Testis (tissue), 3 donors: ENCODE measurements around the gene TMEM135. TPM values are rescaled to one million over a fixed set of nuclear protein-coding genes. Genes with fewer than 3 reads are reported as not detected.

Experiments used
- DNase-seq: peaks from one replicate; pipeline ENCODE4 v3.0.0-alpha.2; 2019
- H3K27ac ChIP-seq, 2 donors: fragments of 200-600 bp; sonication (generic); one replicate each; pipeline ENCODE4 v1.5.1; 2019
- H3K27me3 ChIP-seq: fragments of 200-600 bp; sonication (generic); one replicate; pipeline ENCODE4 v1.5.1; 2019
- H3K36me3 ChIP-seq: fragments of 200-600 bp; sonication (generic); one replicate; pipeline ENCODE4 v1.5.1; 2017; ENCODE audit warnings: low read depth; ENCODE audit errors: missing control alignments
- H3K4me1 ChIP-seq: fragments of 200-600 bp; sonication (generic); one replicate; pipeline ENCODE4 v1.5.1; 2019
- H3K4me3 ChIP-seq, 2 donors: fragments of 200-600 bp; sonication (generic); one replicate each; pipeline ENCODE4 v1.5.1; 2017 to 2019
- H3K9me3 ChIP-seq: fragments of 200-600 bp; sonication (generic); one replicate; pipeline ENCODE4 v1.5.1; 2017
- CTCF ChIP-seq, 3 experiments: fragments of 450-650 bp in 2 of 3; fragments of 200-600 bp in 1 of 3; sonication (generic) in 1 of 3; IDR thresholded peaks; one replicate each; pipeline ENCODE4 v1.5.1; 2016 to 2019; ENCODE audit warnings: antibody characterized with exemption in 3 of 3, mild to moderate bottlenecking in 2 of 3, moderate library complexity in 1 of 3
- POLR2A ChIP-seq: fragments of 450-650 bp; IDR thresholded peaks from one replicate; pipeline ENCODE4 v1.6.1; 2017; ENCODE audit warnings: antibody characterized with exemption, mild to moderate bottlenecking, moderate library complexity
- WGBS, 2 donors: methylation state at CpG; one replicate each; pipeline ENCODE4 v1.1.5; 2018; 5-methylcytosine and 5-hydroxymethylcytosine counted together
- intact Hi-C: fragments of 100-400 bp; cut with DNase I; formaldehyde crosslinking; loops from one replicate; pipeline ENCODE4 v1.15.1; 2023; ENCODE audit warnings: low total_unique reads
- polyA plus RNA-seq: library from polyadenylated mRNA; stranded (reverse); fragments of 350-450 nt; fragmentation: Illumina TruSeq; extraction: RNeasy Lipid Tissue Mini Kit (QIAGEN cat#74804); gene quantifications from one replicate; pipeline ENCODE4 v1.2.3, GENCODE V29; 2014; ENCODE audit warnings: low read depth, low replicate concordance; ENCODE audit not compliant: insufficient read depth
- total RNA-seq, 2 donors: library from RNA; depleted of rRNA; stranded (reverse); fragments of >200 nt; gene quantifications; one replicate each; pipeline ENCODE4 v1.2.3, GENCODE V29; 2016

The TMEM135 gene
- total and polyA plus RNA-seq, 3 donors from 2014 or later = 21.3 to 59.0 (median 42.1) TPM

- WGBS, 2 donors = 24 to 29% methylated on average over 21 to 26 of the region's 26 CpGs
- no peaks in the 10 kb centered on the region for H3K36me3 ChIP-seq
- H3K27ac ChIP-seq = no peak overlapping the region
- H3K27me3 ChIP-seq = no peaks in the 10 kb centered on the region
- H3K9me3 ChIP-seq = no peaks in the 10 kb centered on the region
- H3K4me3 ChIP-seq = no peak overlapping the region
- TF ChIP-seq POLR2A (no peak), CTCF (IDR thresholded peaks at IDR 0.05) (peak; percentile 96 to 100 (median 97))
- DNase-seq = peak; percentile 90
- intact Hi-C loops = no loop called here
- peaks cover 4% of the 10 kb centered on the region for H3K4me1 ChIP-seq
These were observed 315.3 kb downstream of the TMEM135 start for GRCh38 chr11:87352759-87353707.

GRCh38 chr11:87353771-87354345 lies 316.1 kb downstream of the TMEM135 start:
- 69 to 87% methylated on average over 2 of the region's 2 CpGs for WGBS, 2 donors
- no peaks in the 10 kb centered on the region for H3K36me3 ChIP-seq
- H3K4me1 ChIP-seq = peaks cover 4% of the 10 kb centered on the region
- no peaks in the 10 kb centered on the region for H3K9me3 ChIP-seq
- TF ChIP-seq CTCF (IDR thresholded peaks at IDR 0.05) (no peak), POLR2A (no peak)
- intact Hi-C loops = no loop called here
- no peak overlapping the region for H3K4me3 ChIP-seq
- no peaks in the 10 kb centered on the region for H3K27me3 ChIP-seq
- no peak overlapping the region for H3K27ac ChIP-seq
- no peak for DNase-seq

- Histone ChIP-seq H3K27ac (peak overlapping the region in 1 of 2 donors; percentile 18), H3K4me3 (no peak overlapping the region), H3K36me3 (no peaks in the 10 kb centered on the region), H3K27me3 (no peaks in the 10 kb centered on the region), H3K4me1 (peaks cover 4% of the 10 kb centered on the region), H3K9me3 (no peaks in the 10 kb centered on the region)
- TF ChIP-seq POLR2A = no peak
- no peak for TF ChIP-seq CTCF (IDR thresholded peaks at IDR 0.05)
- WGBS, 2 donors = 13 to 46% methylated on average over 1 of the region's 1 CpG
- intact Hi-C loops = no loop called here
- no peak for DNase-seq
These were observed 317.9 kb downstream of the TMEM135 start for GRCh38 chr11:87355596-87355995.

- H3K4me3 ChIP-seq = no peak overlapping the region
- WGBS, 2 donors = 94 to 99% methylated on average over 4 of the region's 4 CpGs
- H3K9me3 ChIP-seq = no peaks in the 10 kb centered on the region
- DNase-seq = no peak
- TF ChIP-seq CTCF (IDR thresholded peaks at IDR 0.05) = no peak
- no peak for TF ChIP-seq POLR2A
- H3K4me1 ChIP-seq = peaks cover 4% of the 10 kb centered on the region
- no peak overlapping the region for H3K27ac ChIP-seq
- intact Hi-C loops = no loop called here
- H3K27me3 ChIP-seq = no peaks in the 10 kb centered on the region
- H3K36me3 ChIP-seq = no peaks in the 10 kb centered on the region
These were observed 318.7 kb downstream of the TMEM135 start for GRCh38 chr11:87356428-87356827.
